Naive thymus-derived CD4-positive, alpha-beta T cell (primary cell): Measurements from ENCODE around the gene SLC12A8. TPM values are rescaled to one million over a fixed set of nuclear protein-coding genes. Genes with fewer than 3 reads are reported as not detected.
A peak's percentile ranks its signal among the peaks of the same experiment; 100 is the strongest.

Experiments
- ATAC-seq: fragments of 150-1000 bp; cut with Tn5 transposase; 2 replicates; pipeline ENCODE4 v1.10.0; 2021; ENCODE audit warnings: mild to moderate bottlenecking, moderate library complexity
- CTCF ChIA-PET: fragments of 350-600 bp; sonication (Branson Sonifier 250); formaldehyde crosslinking; loops from one replicate; lab custom pipeline; 2021; ENCODE audit warnings: antibody characterized with exemption; lab: Charles Lee
- POLR2A ChIA-PET: fragments of 350-600 bp; sonication (Branson Sonifier 250); formaldehyde crosslinking; loops from one replicate; lab custom pipeline; 2021; ENCODE audit warnings: antibody characterized with exemption, inconsistent platforms; lab: Charles Lee
- DNase-seq, 9 donors: peaks; one replicate each; pipeline versions ENCODE4 v3.0.0 to v3.0.0-alpha.2; 2020 to 2022; ENCODE audit warnings: mixed read lengths in 1 of 9
- H3K27ac ChIP-seq: one replicate; pipeline ENCODE4 v1.7.0; 2013; ENCODE audit warnings: mild to moderate bottlenecking, low read depth, low read length, moderate library complexity
- H3K27me3 ChIP-seq, 2 donors: one replicate each; pipeline ENCODE4 v1.7.0; 2013; ENCODE audit warnings: low read length in 2 of 2, mild to moderate bottlenecking in 2 of 2, moderate library complexity in 2 of 2; ENCODE audit not compliant: control insufficient read depth in 2 of 2, insufficient read depth in 2 of 2
- H3K36me3 ChIP-seq, 3 experiments: 1 replicate in 2 of 3; 2 replicates in 1 of 3; pipeline ENCODE4 v1.7.0; 2013; ENCODE audit warnings: low read length in 3 of 3, mild to moderate bottlenecking in 3 of 3, moderate library complexity in 1 of 3; ENCODE audit not compliant: insufficient read depth in 3 of 3, control insufficient read depth in 2 of 3
- H3K4me1 ChIP-seq, 2 donors: one replicate each; pipeline ENCODE4 v1.7.0; 2013; ENCODE audit warnings: low read length in 2 of 2, mild to moderate bottlenecking in 2 of 2, moderate library complexity in 1 of 2; ENCODE audit not compliant: control insufficient read depth in 2 of 2, insufficient read depth in 2 of 2
- H3K4me3 ChIP-seq: 2 replicates; pipeline ENCODE4 v1.7.0; 2013; ENCODE audit warnings: mild to moderate bottlenecking, low read length
- H3K9me3 ChIP-seq, 3 experiments: 1 replicate in 2 of 3; 2 replicates in 1 of 3; pipeline ENCODE4 v1.7.0; 2013; ENCODE audit warnings: low read length in 3 of 3; ENCODE audit not compliant: control insufficient read depth in 2 of 3
- H3K27ac Mint-ChIP-seq, 9 donors: one replicate each; pipeline ENCODE4 v1.8.0; 2020 to 2022; ENCODE audit warnings: mixed read lengths in 9 of 9, mild to moderate bottlenecking in 8 of 9, moderate library complexity in 5 of 9, inconsistent platforms in 2 of 9
- H3K27me3 Mint-ChIP-seq, 5 donors: one replicate each; pipeline ENCODE4 v1.8.0; 2021 to 2022; ENCODE audit warnings: mixed read lengths in 5 of 5, mild to moderate bottlenecking in 1 of 5
- H3K36me3 Mint-ChIP-seq, 5 donors: one replicate each; pipeline ENCODE4 v1.8.0; 2020 to 2022; ENCODE audit warnings: mixed read lengths in 5 of 5, mild to moderate bottlenecking in 3 of 5, inconsistent platforms in 1 of 5
- H3K4me1 Mint-ChIP-seq, 7 donors: one replicate each; pipeline ENCODE4 v1.8.0; 2020 to 2022; ENCODE audit warnings: mixed read lengths in 7 of 7, mild to moderate bottlenecking in 3 of 7, inconsistent platforms in 1 of 7
- H3K4me3 Mint-ChIP-seq, 10 donors: one replicate each; pipeline ENCODE4 v1.8.0; 2020 to 2022; ENCODE audit warnings: mild to moderate bottlenecking in 10 of 10, mixed read lengths in 10 of 10, moderate library complexity in 6 of 10, inconsistent platforms in 2 of 10
- H3K9me3 Mint-ChIP-seq, 11 donors: one replicate each; pipeline ENCODE4 v1.8.0; 2020 to 2022; ENCODE audit warnings: mixed read lengths in 11 of 11, mild to moderate bottlenecking in 4 of 11, inconsistent platforms in 1 of 11, moderate library complexity in 1 of 11
- intact Hi-C, 2 donors: fragments of 100-400 bp; cut with micrococcal nuclease; formaldehyde crosslinking; loops; one replicate each; pipeline ENCODE4 v1.15.1; 2023
- polyA plus RNA-seq, 2 donors: library from polyadenylated mRNA; unstranded; fragments of 300-500 nt; fragmentation: Illumina TruSeq; gene quantifications; one replicate each; pipeline ENCODE4 v1.2.3, GENCODE V29; 2021
- total RNA-seq, 6 experiments: library from RNA in 5 of 6; stranded (reverse) in 5 of 6; gene quantifications; 1 replicate in 5 of 6; 2 replicates in 1 of 6; pipeline ENCODE4 v1.2.3 and lab custom pipeline; 2021 to 2026

The SLC12A8 gene
- total and polyA plus RNA-seq, 7 experiments from 2014 or later: 0.12 to 1.1 (median 0.66) TPM; not detected in 1

- peaks cover 0 to 8% (median 0%) of the 10 kb centered on the region in 5 donors for H3K27me3 Mint-ChIP-seq
- intact Hi-C loops: loop anchor here (1.0 to 10.0 kb wide), 22 partner anchors 13 to 1468 kb away; partner anchors contain the start of genes UMPS (in 2 of the 2), HACD2 (in 1 of the 2), KLF15 (in 1 of the 2) and OSBPL11 (in 1 of the 2)
- H3K4me1 Mint-ChIP-seq: peaks cover 53 to 82% (median 71%) of the 10 kb centered on the region in 7 donors
- DNase-seq (no peak), ATAC-seq (no peak)
- H3K27ac Mint-ChIP-seq: peak overlapping the region; percentile 82 to 99 (median 92)
- peaks cover 4 to 31% (median 10%) of the 10 kb centered on the region in 5 donors for H3K36me3 Mint-ChIP-seq
- ChIA-PET CTCF (interaction anchor here (0.5 to 1.4 kb wide), 4 partner anchors 29 to 300 kb away, joined by 3 to 6 read pairs (median 4); no protein-coding TSS in a partner anchor), POLR2A (interaction anchor here (0.5 to 3.4 kb wide), 14 partner anchors 7 to 523 kb away, joined by 3 to 25 read pairs (median 3); partner anchors contain the start of gene ZNF148)
- no peaks in the 10 kb centered on the region for H3K9me3 ChIP-seq
- no peaks in the 10 kb centered on the region for H3K36me3 ChIP-seq
- H3K27ac ChIP-seq: peak overlapping the region; percentile 89
- peak overlapping the region; percentile 40 for H3K4me3 ChIP-seq
- H3K9me3 Mint-ChIP-seq: no peaks in the 10 kb centered on the region
- H3K27me3 ChIP-seq: no peaks in the 10 kb centered on the region
- peaks cover 44% of the 10 kb centered on the region in 2 donors for H3K4me1 ChIP-seq
- H3K4me3 Mint-ChIP-seq: peak overlapping the region; percentile 89 to 100 (median 96)
These were observed 159.8 kb downstream of the SLC12A8 start for GRCh38 chr3:125052624-125053303.

GRCh38 chr3:125051715-125052581 lies 160.6 kb downstream of the SLC12A8 start:
- Mint-ChIP-seq H3K9me3 (no peaks in the 10 kb centered on the region), H3K27me3 (peaks cover 0 to 5% (median 0%) of the 10 kb centered on the region in 5 donors), H3K27ac (peak overlapping the region; percentile 82 to 99 (median 92)), H3K4me1 (peaks cover 55 to 82% (median 77%) of the 10 kb centered on the region in 7 donors), H3K4me3 (peak overlapping the region; percentile 89 to 100 (median 96)), H3K36me3 (peaks cover 4 to 35% (median 11%) of the 10 kb centered on the region in 5 donors)
- no peaks in the 10 kb centered on the region for H3K27me3 ChIP-seq
- peak overlapping the region; percentile 89 for H3K27ac ChIP-seq
- intact Hi-C loops: loop anchor here (1.0 to 10.0 kb wide), 22 partner anchors 13 to 1467 kb away; partner anchors contain the start of genes UMPS (in 2 of the 2), HACD2 (in 1 of the 2), KLF15 (in 1 of the 2) and OSBPL11 (in 1 of the 2)
- peaks cover 44% of the 10 kb centered on the region in 2 donors for H3K4me1 ChIP-seq
- no peaks in the 10 kb centered on the region for H3K36me3 ChIP-seq
- ChIA-PET POLR2A (interaction anchor here (0.5 to 3.4 kb wide), 14 partner anchors 8 to 524 kb away, joined by 3 to 25 read pairs (median 3); partner anchors contain the start of gene ZNF148), CTCF (interaction anchor here (0.6 to 1.4 kb wide), 3 partner anchors 48 to 301 kb away, joined by 3 to 6 read pairs (median 5); no protein-coding TSS in a partner anchor)
- ATAC-seq (peak; percentile 79), DNase-seq (peak; percentile 46 to 92 (median 74))
- no peaks in the 10 kb centered on the region for H3K9me3 ChIP-seq
- H3K4me3 ChIP-seq: peak overlapping the region; percentile 40

- H3K27ac ChIP-seq: peak overlapping the region; percentile 89
- Mint-ChIP-seq H3K27ac (peak overlapping the region; percentile 82 to 99 (median 92)), H3K4me1 (peaks cover 54 to 76% (median 71%) of the 10 kb centered on the region in 7 donors), H3K36me3 (peaks cover 4 to 40% (median 11%) of the 10 kb centered on the region in 5 donors), H3K9me3 (no peaks in the 10 kb centered on the region), H3K4me3 (peak overlapping the region; percentile 89 to 100 (median 96)), H3K27me3 (no peaks in the 10 kb centered on the region)
- intact Hi-C loops: loop anchor here (5.0 to 10.0 kb wide), 11 partner anchors 76 to 1466 kb away; partner anchors contain the start of genes UMPS (in 2 of the 2), HACD2 (in 1 of the 2), KLF15 (in 1 of the 2) and SLC12A8 (in 1 of the 2)
- no peaks in the 10 kb centered on the region for H3K9me3 ChIP-seq
- peaks cover 39 to 41% of the 10 kb centered on the region in 2 donors for H3K4me1 ChIP-seq
- no peak for ATAC-seq
- H3K36me3 ChIP-seq: no peaks in the 10 kb centered on the region
- H3K27me3 ChIP-seq: no peaks in the 10 kb centered on the region
- ChIA-PET POLR2A (interaction anchor here (1.5 to 3.4 kb wide), 4 partner anchors 18 to 69 kb away, joined by 3 to 25 read pairs (median 6); no protein-coding TSS in a partner anchor), CTCF (interaction anchor here (0.7 kb wide), 1 partner anchor 390 kb away, joined by 3 read pairs; no protein-coding TSS in a partner anchor)
- no peak for DNase-seq
- H3K4me3 ChIP-seq: peak overlapping the region; percentile 40
These were observed 161.3 kb downstream of the SLC12A8 start for GRCh38 chr3:125051205-125051604.

GRCh38 chr3:125050488-125051090 lies 162.0 kb downstream of the SLC12A8 start:
- no peak for ATAC-seq

GRCh38 chr3:125048282-125048681 lies 164.3 kb downstream of the SLC12A8 start:
- no peak overlapping the region for H3K27ac ChIP-seq
- POLR2A ChIA-PET: no interaction called here
- peaks cover 40 to 61% (median 52%) of the 10 kb centered on the region in 7 donors for H3K4me1 Mint-ChIP-seq

More at GRCh38 chr3:125050488-125051090, 162.0 kb downstream of the SLC12A8 start:
- Mint-ChIP-seq H3K4me1 (peaks cover 56 to 74% (median 70%) of the 10 kb centered on the region in 7 donors), H3K27ac (peak overlapping the region in 8 of 9 donors; percentile 83 to 99 (median 92)), H3K27me3 (no peaks in the 10 kb centered on the region), H3K36me3 (peaks cover 4 to 42% (median 11%) of the 10 kb centered on the region in 5 donors), H3K4me3 (peak overlapping the region in 7 of 10 donors; percentile 13 to 99 (median 47)), H3K9me3 (no peaks in the 10 kb centered on the region)
- Histone ChIP-seq H3K4me3 (no peak overlapping the region), H3K27ac (peak overlapping the region; percentile 89), H3K4me1 (peaks cover 39 to 40% of the 10 kb centered on the region in 2 donors), H3K9me3 (no peaks in the 10 kb centered on the region), H3K27me3 (no peaks in the 10 kb centered on the region), H3K36me3 (no peaks in the 10 kb centered on the region)
- intact Hi-C loops: loop anchor here (5.0 to 10.0 kb wide), 11 partner anchors 77 to 1466 kb away; partner anchors contain the start of genes UMPS (in 2 of the 2), HACD2 (in 1 of the 2), KLF15 (in 1 of the 2) and SLC12A8 (in 1 of the 2)
- POLR2A ChIA-PET: no interaction called here
- CTCF ChIA-PET: interaction anchor here (0.7 kb wide), 1 partner anchor 390 kb away, joined by 3 read pairs; no protein-coding TSS in a partner anchor
- no peak for DNase-seq

More at GRCh38 chr3:125048282-125048681, 164.3 kb downstream of the SLC12A8 start:
- Histone ChIP-seq H3K9me3 (no peaks in the 10 kb centered on the region), H3K4me1 (peaks cover 27 to 33% of the 10 kb centered on the region in 2 donors), H3K36me3 (no peaks in the 10 kb centered on the region), H3K4me3 (no peak overlapping the region), H3K27me3 (no peaks in the 10 kb centered on the region)
- Mint-ChIP-seq H3K4me3 (peak overlapping the region in 3 of 10 donors; percentile 8 to 34 (median 30)), H3K27ac (peak overlapping the region in 5 of 9 donors; percentile 12 to 66 (median 61)), H3K9me3 (no peaks in the 10 kb centered on the region), H3K27me3 (no peaks in the 10 kb centered on the region), H3K36me3 (peaks cover 4 to 33% (median 11%) of the 10 kb centered on the region in 5 donors)
- no peak for DNase-seq
- intact Hi-C loops: no loop called here
- CTCF ChIA-PET: interaction anchor here (0.7 kb wide), 1 partner anchor 83 kb away, joined by 3 read pairs; no protein-coding TSS in a partner anchor
- ATAC-seq: no peak
